ENCODE measurements around the gene RDH13.
A peak's percentile ranks its signal among the peaks of the same experiment; 100 is the strongest.
"Not testable (repeated sequence)": the region's sequence is repeated elsewhere in the genome, so short reads cannot be mapped to it uniquely, and the experiment has no call there.

The RDH13 gene

DNA sequence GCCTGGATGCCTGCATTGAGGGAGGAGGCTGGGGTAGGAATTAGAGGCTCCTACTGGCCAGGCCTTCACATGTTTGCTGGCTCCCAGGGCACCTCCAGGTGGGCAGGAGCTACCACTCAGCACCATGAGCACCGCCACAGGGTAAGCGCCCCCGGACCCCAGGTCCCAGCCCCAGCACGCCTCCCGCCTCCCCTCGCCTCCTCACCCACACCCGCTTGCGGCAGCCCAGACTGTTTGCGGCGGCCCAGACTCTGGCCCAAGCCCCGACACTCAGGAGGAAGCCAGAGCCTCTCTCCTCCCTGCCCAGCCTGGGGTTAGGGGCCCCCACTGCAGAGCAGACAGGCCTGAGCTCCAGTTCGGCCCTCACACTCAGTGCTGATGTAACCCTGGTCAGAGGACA lies 13.4 kb upstream of the RDH13 start:
- no peak for DNase-seq (ENCODE audit: low spot score)

DNA sequence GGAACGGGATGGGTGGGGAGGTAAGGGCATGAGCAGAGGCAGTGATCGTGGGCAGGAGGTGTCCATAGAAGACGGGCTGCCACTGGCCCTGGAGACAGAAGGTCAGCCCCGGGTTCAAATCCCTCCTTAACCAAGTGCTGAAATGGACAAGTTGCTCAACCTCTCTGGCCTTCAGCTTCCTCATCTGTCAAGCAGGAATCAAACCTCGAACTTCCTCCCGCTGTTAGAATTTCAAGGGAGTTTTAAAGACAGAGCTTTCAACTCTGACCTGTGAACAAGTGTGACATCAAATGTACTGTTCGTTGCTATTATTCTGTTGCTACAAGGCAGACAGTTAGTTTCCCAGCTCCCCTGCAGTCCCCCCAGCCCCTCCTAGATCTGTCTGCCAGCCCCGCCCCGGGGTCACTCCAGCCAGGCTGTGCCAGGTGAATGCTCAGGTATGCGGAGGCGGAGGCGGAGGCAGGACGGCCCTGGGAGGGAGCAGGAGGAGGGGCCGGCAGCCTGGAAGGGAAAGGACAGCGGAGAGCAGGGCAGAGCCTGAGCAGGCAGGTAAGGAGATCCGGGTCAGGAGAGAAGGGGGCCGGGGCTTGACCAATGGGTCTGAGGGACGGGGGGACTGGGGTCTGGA lies 12.5 kb upstream of the RDH13 start, which contains the start of gene EPS8L1:
Gene EPS8L1 (plus strand): TSS at position 499 of the 628 bp plus-strand sequence. CDS start 576 bp downstream, outside the sequence.
- no peak for DNase-seq (ENCODE audit: low spot score)

DNA sequence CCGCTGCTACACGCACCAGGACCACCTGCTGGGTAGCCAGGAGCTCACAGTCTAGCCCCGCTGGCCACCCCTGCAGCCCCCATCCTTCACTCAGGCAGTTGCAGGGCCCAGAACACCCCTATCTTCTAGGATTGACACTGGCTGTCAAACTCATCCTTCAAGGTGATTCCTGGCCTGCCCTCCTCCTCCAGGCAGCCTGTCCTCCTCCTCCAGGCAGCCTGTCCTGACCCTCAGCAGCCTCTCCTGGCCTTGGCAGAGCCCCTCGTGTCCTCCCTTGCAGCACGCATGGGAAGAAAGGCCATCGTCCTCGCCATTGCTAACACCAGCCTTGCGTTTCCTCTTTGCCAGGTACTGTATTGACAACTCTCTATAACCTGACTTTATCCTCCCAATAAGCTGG lies 9.0 kb upstream of the RDH13 start:
- DNase-seq (ENCODE audit: low spot score): no peak

DNA sequence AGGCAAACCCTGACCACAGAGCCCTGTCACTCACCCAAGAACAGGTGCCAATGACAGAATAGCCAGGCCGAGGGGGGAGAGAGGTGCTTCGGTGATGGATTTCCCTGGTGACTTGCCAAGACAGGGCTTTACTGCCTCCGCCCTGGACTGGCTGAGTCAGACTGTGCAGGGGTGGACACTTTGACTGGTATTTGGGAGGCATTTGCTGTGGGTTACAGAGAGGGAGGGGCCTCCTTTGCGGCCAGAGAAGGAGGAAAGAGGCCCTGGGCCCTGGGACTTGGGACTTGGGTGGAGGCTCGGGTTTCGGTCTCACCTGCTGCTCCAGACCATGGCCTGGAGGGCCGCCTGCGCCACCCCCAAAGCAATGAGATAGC lies 8.2 kb upstream of the RDH13 start:
- DNase-seq (ENCODE audit: low spot score): peak; percentile 42

DNA sequence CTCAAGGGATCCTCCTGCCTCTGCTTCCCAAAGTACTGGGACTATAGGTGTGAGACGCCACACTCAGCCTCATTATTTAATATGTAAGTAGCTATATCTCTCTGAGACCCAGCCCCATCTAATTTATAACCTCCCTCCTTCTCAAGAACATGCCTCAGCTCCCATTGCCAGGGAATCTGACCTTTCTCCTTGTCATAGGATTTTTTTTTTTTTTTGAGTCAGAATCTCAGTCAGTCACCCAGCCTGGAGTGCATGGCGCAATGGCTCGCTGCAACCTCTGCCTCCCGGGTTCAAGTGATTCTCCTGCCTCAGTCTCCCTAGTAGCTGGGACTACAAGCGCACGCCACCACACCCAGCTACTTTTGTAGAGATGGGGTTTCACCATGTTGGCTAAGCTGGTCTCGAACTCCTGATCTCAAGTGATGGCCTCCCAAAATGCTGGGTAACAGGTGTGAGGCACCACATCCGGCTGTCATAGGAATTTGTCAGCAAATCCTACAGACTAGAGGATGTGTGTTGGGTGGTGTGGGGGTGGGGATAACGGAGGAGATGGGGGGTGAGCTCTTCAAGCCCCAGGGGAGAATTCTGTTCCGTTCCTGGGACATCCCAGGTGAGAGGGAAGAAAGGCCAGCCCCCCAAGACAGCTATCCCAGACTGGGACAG lies 7.6 kb upstream of the RDH13 start:
- no peak for DNase-seq (ENCODE audit: low spot score)

DNA sequence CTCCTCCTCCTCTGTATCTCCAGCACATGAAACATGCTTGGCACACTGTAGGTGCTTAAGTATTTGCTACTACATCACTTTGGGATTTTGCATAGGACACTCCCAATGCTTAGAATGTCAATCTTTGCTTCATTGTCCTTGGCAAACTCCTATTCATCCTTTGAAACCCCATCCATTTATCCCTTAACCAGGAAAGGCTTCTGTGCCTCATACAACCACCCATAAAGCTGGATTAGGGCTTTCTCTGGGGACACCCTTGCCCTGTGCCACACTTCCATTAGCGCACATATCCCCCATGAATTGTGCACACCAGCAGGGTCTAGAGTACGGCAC lies 6.9 kb upstream of the RDH13 start:
- DNase-seq (ENCODE audit: low spot score): no peak

DNA sequence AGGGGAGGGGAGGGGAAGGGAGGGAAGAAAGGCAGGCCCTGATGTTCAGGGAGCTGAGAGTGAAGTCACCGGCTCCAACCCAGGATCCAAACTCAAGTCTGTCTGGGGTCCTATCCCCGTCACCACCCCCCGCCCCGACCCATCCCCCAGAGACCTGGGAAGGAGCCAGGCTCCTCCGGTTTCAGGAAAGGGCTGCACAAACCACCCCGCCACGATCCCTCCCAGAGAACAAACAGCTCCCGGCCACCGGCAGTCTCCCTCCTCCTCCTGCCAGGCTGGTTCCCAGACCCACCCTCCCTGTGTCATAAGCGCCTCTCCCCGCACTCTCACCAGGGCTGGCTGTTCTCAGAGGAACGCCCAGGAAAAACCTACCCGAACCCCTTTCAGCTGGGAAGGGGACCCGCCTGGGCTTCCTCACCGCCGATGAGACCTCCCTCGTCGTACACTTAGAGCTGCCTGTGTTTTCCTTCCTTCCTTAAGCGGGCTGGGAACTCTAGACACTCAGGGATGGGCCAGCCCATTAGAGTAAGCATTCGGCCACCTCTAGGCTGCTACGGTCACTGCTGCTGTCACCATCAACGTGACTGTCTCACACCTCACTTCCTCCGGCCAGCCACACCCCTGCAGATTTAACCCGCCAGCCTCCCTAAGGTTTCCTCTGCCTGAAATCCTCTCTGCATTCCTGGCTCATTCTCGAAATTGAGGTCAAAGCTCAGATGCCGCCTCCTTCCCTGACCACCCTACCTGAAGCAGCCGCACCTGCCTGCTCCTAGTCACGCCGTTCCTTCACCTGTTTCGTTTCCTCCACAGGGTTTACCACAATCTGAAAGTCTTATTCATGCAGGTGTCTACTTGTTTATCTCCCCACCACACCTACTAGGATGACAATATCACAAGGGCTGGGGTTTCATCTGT lies 6.3 kb upstream of the RDH13 start:
- DNase-seq (ENCODE audit: low spot score): no peak

DNA sequence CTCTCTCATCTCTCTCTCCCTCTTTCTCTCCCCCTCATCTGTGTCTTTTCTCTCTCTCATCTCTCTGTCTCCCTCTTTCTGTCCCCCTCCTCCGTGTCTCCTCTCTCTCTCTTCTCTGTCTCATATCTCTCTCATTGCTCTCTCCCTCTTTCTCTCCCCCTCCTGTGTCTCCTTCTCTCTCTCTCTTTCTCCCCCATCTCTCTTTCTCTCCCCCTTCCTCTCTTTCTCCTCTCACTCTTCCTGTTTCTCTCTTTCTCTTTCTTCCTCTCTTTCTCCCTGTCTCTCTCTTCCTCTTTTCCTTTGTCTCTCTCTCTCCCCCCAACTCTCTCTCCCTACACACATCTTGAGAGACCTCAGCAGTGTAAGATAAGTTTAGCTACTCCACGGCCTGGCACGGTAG lies 4.9 kb upstream of the RDH13 start:
- no peak for DNase-seq (ENCODE audit: low spot score)

DNA sequence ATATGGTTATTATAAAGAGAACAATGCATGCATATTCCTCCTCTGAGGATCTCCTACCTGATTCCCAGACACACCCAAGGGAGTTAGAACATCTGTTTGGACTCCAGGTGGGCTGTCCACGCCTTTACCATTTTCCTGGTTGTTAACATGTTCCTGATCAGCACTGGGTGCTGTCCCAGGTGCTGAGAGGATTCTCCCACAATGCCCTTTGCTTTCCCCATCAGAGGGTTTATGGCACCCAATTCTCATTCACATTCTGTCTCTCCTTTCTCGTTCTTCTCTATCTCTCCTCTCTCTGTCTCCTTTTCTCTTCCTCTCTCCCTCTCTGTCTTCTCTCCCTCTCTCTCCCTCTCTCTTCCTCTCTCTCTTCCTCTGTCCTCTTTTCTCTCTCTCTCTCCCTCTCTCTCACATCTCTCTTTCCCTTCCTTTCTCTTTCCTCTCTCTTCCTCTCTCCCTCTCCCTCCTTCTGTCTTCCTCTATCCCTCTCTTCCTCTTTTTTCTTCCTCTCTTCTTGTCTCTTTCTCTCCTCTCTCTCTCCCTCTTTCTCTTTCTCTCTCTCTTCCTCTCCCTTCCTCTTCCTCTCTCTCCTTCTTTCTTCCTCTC lies 3.3 kb upstream of the RDH13 start:
- no peak for DNase-seq (ENCODE audit: low spot score)

DNA sequence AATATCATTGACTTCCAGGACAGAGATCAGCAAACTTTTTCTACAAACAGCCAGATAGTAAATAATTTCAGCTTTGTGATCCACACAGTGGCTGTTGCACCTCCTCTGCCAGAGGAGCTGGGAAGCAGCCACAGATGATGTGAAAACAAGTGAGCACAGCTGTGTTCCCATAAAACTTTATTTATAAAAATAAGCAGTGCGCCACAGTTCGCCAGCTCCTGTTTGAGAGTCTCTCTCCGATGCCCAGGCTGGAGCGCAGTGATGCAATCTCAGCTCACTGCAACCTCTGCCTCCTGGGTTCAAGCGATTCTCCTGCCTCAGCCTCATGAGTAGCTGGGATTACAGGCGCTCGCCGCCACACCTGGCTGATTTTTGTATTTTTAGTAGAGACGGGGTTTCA lies 2.6 kb upstream of the RDH13 start:
- DNase-seq (ENCODE audit: low spot score): not testable (repeated sequence)

DNA sequence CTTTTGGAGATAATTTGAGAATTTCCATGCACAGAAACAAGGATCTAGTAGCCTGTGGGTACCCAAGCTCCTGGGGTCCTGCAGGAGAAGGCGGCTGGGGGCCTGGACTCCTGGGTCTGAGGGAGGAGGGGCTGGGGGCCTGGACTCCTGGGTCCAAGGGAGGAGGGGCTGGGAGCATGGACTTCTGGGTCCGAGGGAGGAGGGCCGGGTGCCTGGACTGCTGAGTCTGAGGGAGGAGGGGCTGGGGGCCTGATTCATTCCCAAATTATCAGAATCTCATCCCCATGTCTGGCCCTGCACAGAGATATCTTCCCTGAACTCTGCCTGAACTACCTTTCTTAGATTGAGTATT lies 520 bp upstream of the RDH13 start:
- no peak for DNase-seq (ENCODE audit: low spot score)

DNA sequence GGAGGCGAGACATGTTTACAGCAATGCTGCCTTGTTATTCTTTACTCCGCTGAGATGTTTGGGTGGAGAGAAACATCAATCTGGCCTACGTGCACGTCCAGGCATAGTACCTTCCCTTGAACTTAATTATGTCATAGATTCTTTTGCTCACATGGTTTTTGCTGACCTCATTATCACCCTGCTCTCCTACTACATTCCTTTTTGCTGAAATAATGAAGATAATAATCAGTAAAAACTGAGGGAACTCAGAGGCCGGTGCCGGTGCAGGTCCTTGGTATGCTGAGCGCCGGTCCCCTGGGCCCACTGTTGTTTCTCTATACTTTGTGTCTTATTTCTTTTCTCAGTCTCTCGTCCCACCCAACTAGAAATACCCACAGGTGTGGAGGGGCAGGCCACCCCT lies 2.7 kb downstream of the RDH13 start:
- DNase-seq (ENCODE audit: low spot score): not testable (repeated sequence)

DNA sequence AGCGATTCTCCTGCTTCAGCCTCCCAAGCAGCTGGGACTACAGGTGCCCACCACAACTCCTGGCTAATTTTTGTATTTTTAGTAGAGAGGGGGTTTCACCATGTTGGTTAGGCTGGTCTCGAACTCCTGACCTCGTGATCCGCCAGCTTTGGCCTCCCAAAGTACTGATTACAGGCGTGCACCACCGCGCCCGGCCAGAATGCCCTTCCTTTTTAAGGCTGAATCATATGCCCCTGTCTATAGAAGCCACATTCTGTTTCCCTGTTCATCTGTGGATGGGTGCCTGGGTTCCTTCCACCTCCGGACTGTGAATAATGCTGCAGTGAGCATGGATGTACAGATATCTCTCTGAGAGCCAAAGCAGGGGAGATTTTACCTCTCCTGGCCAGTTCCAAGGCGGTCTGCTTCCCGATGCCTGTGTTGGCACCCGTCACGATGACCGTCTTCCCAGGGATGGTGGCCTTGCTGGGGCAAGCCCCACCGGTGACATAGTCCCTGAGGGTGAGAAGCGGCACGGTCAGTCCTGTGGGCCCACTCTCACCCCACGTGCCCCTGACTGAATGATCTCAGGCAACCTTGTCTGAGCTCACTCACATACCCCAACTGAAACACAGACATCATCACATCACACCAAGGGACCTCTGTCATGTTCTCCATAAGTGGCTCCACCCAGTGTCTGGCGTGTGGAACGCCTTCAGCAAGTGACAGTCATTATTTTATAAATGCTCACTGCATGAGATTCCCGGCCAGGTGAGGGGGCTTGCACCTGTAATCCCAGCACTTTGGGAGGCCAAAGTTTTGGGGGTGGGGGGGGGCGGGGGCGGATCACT lies 4.0 kb downstream of the RDH13 start:
- DNase-seq (ENCODE audit: low spot score): no peak

DNA sequence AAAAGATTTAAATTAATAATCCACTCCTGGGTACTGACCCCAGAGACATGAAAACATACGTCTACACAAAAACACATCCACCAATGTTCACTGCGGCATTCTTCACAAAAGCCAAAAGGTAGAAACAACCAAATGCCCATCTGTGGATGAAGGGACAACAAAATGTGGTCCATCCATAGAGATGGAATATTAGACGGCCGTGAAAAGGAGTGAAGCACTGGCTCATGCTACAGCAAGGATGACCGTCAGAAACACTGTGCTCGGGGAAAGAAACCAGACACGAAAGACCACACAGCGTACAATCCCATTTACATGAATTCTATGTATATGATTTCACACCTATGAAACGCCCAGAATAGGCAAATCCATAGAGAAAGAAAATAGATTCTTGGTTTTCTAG lies 6.1 kb downstream of the RDH13 start:
- DNase-seq (ENCODE audit: low spot score): no peak

DNA sequence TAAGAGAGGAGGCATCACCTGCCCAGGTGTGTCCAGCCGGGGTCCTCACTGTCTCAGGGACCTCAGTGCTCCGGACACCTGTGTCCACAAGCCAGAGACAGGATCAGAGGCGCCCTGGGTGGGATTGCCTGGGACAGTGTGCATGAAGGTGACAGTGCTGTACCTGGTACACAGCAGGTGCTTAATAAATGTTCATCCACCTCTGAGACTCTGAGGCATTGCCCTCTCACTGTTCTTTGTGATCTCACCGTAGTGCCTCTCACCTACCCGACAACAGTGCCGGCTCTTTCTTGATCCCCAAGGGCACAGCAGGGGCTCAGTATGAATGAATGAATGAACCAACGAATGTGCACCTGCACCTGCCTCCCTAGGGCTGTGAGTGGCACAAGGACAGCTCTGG lies 9.2 kb downstream of the RDH13 start:
- no peak for DNase-seq (ENCODE audit: low spot score)

DNA sequence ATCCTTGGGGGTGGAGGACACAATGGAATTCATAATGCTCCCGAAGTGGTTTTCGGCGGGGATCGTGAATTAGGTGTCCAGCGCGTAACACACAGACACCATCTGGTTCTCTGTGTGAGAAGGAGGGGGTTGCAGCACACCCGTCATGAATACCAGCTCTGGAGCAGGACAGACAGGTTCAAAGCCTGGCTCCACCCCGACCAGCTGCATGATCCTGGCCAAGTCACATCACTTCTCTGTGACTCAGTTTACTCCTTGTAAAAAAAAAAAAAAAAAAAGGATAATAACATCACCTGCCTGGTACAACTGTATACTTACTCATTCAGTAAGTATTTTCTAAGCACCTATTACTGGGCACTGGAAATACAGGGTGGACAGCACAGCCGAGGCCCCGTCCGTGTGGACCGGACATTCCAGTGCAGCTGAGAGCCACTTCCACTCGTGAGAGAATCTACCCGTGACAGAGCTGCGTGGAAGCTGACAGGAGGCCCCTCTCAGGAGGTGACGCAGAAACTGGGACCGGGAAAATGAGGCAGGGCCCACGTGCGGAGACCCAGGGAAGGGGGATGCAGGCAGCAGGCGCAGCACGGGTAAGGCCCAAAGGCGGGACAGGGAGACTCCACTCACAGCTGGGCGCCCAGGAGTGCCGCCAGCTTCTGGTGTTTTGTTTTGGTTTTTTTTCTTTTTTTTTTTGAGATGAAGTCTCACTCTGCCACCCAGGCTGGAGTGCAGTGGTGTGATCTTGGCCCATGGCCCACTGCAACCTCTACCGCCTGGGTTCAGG lies 12.0 kb downstream of the RDH13 start:
- no peak for DNase-seq (ENCODE audit: low spot score)

DNA sequence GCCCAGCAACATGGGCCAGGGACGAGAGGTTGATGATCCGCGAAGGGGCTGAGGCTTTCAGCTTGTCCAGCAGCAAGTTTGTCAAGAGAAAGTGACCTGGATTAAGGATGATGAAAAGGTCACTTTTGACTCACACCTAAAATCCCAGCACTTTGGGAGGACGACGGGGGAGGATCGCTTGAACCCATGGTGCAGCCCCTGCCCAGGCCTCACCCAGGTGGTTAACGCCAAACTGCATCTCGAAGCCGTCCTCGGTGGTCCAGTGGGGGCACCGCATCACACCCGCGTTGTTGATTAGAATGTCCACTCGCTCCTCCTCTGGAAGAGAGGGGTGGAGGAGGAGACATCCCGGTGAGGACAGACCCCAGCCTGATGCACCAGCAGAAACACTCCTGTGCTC lies 14.5 kb downstream of the RDH13 start:
- no peak for DNase-seq (ENCODE audit: low spot score)

DNA sequence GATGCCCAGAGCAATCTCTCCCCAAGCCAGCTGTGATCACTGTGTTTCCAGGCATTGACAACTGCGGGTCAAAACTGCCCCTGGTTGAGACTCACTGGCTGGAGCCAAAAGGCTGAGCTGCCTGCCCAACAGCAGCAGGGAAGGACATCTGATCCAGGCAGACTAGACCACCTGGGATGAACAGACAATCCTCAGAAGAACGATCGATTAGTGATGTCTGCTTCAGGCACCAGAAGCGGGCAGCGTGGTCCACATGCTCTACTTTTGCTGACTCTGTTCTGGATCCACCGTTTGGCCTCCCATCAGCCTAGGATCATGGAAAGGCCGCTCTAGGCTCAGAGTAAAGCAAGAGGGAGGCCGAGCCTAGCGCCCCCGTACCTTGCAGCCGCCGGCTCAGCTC lies 15.0 kb downstream of the RDH13 start:
- no peak for DNase-seq (ENCODE audit: low spot score)

DNA sequence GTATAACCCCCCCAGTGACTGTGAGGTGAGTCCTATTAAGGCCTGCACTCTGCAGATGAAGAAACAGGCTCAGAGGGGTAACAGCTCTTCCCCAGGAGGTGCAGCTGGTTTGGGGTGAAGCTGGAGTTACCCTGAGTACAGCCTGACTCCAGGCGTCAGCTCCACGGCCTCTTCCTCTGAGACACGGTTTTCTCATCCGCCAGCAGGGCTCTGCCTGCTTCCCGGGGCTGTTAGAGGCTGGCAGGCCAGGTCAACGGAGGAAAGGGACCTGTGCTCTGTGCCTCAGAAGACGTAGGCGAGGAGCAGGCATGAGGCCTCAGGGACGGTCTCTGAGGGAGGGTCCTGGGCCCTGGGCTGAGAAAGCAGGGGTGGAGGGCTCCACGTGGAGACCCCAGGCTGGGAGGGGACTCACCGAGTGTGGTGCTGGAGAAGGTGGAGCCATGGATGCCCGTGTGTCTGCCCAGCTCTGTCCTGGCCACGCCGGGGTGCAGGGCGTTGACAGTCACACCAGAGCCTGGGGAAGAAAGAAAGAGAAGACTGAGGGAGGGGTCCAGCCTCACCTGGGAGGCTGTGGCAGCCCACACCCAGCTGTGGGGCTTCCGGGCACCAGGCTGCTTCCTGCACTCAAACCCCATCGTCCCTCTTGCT lies 15.8 kb downstream of the RDH13 start:
- no peak for DNase-seq (ENCODE audit: low spot score)
